ENCODE measurements around the gene ZDHHC12.
"Not testable (repeated sequence)": the region's sequence is repeated elsewhere in the genome, so short reads cannot be mapped to it uniquely, and the experiment has no call there.

ZDHHC12 gene

DNA sequence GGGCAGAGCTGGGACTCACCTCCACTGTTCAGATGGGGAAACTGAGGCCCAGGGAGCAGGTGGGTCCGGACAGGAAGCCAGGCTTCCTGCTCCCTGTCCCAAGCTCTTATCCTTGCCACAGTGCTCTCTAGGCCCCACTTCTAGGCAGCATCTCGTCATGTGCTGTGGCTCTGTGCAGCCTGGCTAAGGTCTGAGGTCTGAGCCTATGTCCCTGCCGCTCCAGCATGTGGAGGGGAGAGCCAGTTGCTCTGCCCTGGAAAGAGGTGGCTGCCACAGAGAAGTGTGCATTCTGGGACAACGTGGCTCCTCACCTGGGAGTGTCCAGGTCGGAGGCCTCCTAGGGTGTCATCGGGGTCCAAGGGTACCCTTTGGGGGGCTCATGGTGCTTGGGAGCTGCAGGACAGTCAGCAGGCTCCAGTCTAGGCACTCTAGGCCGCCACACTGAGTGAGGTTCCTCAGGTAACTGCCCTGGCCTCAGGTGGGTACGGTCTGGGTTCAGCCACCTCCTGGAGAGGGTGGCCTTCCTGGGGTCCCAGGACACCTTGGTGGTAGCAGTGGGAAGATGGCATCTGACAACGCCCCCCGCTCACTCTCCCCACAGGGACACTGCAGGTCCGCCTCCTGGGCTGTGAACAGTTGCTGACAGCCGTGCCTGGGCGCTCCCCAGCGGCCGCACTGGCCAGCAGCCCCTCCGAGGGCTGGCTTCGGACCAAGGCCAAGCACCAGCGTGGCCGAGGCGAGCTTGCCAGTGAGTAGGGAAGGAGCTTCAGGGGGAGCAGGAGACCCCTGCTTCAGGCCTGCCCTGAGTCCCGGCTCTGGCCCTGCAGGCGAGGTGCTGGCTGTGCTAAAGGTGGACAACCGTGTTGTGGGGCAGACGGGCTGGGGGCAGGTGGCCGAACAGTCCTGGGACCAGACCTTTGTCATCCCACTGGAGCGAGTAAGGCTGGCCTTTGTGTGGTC lies 11.2 kb downstream of the ZDHHC12 start:
- DNase-seq (ENCODE audit: low spot score): no peak
- no peak for FAIRE-seq

DNA sequence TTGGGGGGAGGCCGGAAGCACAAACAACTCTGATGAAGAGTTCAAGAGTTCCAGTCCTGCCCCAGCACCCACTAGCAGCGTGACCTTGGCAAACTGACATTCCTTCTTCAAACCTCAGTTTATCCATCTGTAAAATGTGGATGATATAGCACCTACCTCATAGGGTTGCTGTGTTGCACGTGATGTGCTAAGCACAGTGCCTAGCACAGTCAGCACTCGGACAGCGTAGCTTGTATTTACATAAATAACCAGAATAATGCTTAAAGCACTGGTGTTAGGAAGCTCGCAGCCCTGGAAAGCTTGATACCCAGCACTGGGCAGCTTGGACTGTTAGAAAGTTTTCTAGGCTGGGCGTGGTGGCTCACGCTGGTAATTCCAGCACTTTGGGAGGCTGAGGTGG lies 16.5 kb downstream of the ZDHHC12 start:
- FAIRE-seq: no peak
- DNase-seq (ENCODE audit: low spot score): no peak

DNA sequence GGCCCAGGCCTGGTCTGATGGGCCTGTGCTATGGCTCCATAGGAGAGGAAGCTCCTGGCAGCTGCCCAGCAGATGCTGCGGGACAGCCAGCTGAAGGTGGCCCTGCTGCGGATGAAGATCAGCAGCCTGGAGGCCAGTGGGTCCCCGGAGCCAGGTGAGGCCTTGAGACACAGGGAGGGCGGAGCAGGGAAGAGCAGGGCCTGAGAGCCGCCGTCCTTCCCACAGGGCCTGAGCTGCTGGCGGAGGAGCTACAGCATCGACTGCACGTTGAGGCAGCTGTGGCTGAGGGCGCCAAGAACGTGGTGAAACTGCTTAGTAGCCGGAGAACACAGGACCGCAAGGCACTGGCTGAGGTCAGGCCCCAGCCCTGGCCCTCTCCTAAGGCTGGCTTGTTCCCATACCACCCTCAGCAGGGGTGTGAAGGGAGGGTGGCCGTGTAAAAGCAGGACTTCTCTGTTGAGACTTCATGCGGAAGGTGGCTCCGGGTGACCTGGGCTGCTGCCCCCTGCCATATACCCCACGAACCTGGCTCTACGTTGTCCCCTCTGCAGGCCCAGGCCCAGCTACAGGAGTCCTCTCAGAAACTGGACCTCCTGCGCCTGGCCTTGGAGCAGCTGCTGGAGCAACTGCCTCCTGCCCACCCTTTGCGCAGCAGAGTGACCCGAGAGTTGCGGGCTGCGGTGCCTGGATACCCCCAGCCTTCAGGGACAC lies 17.1 kb downstream of the ZDHHC12 start:
- no peak for FAIRE-seq
- no peak for DNase-seq (ENCODE audit: low spot score)

DNA sequence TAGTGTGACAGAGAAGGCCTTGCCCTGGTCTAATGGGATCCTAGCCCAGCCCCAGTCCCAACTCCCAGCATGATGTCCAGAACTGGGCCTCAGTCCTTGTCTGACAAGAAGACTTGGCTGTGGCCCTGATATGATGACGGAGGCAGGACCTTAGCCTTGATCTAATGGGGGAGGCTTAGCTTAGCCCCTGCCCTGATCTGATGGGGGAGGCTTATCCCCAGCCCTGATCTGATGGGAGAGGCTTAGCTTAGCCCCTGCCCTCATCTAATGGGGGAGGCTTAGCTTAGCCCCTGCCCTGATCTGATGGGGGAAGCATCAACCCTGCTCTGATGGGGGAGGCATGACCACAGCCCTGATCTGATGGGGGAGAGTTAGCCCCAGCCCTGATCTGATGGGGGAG lies 17.9 kb downstream of the ZDHHC12 start:
- FAIRE-seq (no peak), DNase-seq (ENCODE audit: low spot score) (no peak)

DNA sequence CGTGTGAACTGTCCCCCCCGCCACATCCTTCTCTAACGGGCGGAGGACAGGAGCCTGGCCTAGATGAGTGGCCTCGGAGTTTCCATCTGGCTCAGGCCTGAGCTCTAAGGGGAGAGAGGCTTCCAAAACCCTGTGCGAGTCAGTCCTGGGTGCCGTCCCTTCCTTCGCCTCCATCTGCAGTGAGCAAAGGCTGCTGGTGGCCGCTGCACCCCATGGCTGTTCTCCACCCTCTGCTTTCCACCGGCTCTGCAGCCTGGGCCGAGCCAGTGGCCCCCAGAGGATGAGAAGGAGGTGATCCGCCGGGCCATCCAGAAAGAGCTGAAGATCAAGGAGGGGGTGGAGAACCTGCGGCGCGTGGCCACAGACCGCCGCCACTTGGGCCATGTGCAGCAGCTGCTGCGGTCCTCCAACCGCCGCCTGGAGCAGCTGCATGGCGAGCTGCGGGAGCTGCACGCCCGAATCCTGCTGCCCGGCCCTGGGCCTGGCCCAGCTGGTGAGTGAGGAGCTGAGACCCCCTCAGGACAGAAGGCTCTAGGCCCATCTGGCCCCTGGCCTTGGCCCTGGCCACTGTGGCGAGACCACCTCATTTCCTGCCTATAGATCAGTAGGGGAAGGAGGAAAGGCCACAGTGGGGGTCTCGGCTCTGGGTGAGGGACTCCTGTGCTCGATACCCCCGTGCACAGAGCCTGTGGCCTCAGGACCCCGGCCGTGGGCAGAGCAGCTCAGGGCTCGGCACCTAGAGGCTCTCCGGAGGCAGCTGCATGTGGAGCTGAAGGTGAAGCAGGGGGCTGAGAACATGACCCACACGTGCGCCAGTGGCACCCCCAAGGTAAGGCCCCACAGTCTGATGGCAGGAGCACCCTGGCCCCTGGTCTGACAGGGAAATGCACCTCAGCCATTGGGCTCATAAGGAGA lies 18.6 kb downstream of the ZDHHC12 start:
- DNase-seq (ENCODE audit: low spot score) (no peak), FAIRE-seq (no peak)

DNA sequence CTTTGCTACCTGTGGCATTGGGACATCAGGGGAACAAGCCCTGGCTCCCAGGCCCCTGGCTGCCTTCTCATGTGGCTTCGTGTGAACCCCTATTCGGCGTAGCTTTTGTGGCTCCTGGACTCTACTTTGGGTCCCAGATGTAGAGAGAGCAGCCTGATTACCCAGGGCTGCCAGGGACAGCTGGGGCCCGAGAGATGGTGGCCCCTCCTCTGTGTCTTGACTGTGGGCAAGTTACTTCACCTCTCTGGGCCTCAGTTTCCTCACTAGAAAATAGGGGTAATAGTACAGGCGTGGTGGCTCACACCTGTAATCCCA lies 19.6 kb downstream of the ZDHHC12 start:
- FAIRE-seq: no peak

GRCh38 chr9:128703616-128704355 lies 20.1 kb downstream of the ZDHHC12 start:
- no peak for DNase-seq (ENCODE audit: low spot score)
- no peak for FAIRE-seq

More for the DNA sequence above, 19.6 kb downstream of the ZDHHC12 start:
- DNase-seq (ENCODE audit: low spot score): no peak

DNA sequence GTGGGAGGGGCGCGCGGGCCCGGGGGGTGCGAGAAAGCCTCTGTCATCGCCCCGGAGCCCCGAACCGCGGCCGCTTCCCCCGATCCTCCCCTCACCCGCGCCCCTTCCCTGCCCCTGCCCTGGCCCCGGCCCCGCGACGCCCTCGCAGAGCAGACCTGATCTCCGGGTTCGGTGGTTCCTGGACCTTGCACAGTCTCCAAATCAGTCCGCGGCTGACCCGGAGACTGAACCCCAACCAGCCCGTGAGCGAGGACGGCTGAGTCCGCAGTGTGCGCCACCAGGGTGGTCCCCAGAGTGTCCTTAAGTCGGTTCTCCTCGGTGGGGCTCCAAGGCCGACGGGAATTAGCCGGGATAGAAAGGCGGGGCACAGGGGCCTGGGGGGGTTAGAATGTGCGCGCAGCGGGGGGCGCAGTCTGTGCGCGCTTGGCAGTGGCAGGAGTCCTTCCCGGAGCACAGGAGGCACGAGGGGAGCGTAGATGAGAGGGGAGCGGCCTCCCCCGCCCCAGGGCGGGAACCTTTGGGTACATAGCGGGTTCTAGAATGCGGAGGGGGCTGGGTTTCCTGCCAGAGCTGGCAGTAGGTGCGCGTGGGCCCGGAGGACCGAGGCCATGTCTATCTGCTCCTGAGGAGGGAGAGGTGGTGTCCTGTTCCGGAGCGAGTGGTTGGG lies 20.8 kb downstream of the ZDHHC12 start:
- DNase-seq (ENCODE audit: low spot score): peak; percentile 22
- FAIRE-seq: no peak

GRCh38 chr9:128702445-128702948 lies 21.4 kb downstream of the ZDHHC12 start, which contains the start of gene PKN3:
Gene PKN3 (plus strand): TSS chr9:128702503. CDS start chr9:128702916, 413 bp downstream.
- DNase-seq (ENCODE audit: low spot score) (peak; percentile 92), FAIRE-seq (no peak)

GRCh38 chr9:128701227-128701854 lies 22.6 kb downstream of the ZDHHC12 start:
- no peak for DNase-seq (ENCODE audit: low spot score)
- no peak for FAIRE-seq

- not testable (repeated sequence) for FAIRE-seq; DNase-seq (ENCODE audit: low spot score)
Measured at GRCh38 chr9:128699096-128699795, 24.7 kb downstream of the ZDHHC12 start.

GRCh38 chr9:128696923-128697707 lies 26.8 kb downstream of the ZDHHC12 start:
- FAIRE-seq (no peak), DNase-seq (ENCODE audit: low spot score) (no peak)

GRCh38 chr9:128694344-128694743 lies 29.6 kb downstream of the ZDHHC12 start:
- no peak for FAIRE-seq
- no peak for DNase-seq (ENCODE audit: low spot score)

- not testable (repeated sequence) for FAIRE-seq; DNase-seq (ENCODE audit: low spot score)
Measured at GRCh38 chr9:128693738-128694137, 30.2 kb downstream of the ZDHHC12 start.

- no peak for FAIRE-seq
Measured at GRCh38 chr9:128690684-128691034, 33.3 kb downstream of the ZDHHC12 start.

DNA sequence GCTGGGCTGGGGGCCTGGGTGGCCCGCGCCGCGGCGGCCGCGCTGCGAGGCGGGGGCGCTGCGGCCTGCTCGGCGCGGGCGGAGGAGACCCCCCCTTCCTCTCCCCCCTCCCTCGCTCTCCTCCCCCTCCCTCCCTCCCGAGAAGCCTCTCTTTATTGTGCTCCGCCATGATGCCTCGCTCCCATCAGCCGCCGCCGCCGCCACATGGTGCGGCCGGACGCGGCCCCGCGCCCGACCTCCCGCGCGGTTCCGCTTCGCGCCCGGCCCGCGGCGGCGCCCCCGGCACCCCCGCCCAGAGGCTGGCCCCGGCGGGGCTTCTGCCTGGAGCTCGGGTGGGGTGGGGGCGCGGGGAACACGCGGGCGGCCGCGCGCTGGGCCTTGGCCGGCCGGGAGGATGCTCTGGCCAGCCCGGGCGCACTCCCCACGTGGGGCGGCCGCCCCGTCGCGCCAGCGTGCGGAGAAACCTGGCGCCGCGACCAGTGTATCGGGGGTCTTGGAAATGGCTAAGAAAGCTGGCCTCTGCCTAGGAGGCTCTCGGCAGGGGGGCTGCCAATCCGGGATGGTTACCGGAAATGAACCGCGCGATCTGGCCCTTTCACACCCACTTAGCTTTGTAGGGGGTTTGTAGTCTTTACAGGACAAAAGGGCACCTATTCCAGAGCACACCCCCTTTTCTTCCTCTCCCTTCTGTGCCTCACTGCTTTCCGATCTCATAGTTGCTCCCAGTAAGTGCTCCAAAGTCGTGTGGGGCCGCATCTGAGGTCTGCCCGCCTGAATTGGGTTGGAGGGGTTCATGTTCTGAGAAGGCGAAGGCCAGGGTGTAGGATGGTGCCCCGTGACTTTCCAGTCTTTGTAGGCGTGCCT lies 33.9 kb downstream of the ZDHHC12 start:
- FAIRE-seq: no peak
- peak; percentile 72 for DNase-seq (ENCODE audit: low spot score)

More at GRCh38 chr9:128690684-128691034, 33.3 kb downstream of the ZDHHC12 start:
- no peak for DNase-seq (ENCODE audit: low spot score)

- DNase-seq (ENCODE audit: low spot score) (peak; percentile 62), FAIRE-seq (no peak)
Measured at GRCh38 chr9:128689293-128689774, 34.6 kb downstream of the ZDHHC12 start.
